Muscle layer of colon (tissue), 2 donors: ENCODE measurements around the gene ZCCHC24.
A peak's percentile ranks its signal among the peaks of the same experiment; 100 is the strongest.

Experiments
- H3K27ac ChIP-seq: one replicate; pipeline ENCODE4 v1.7.0; 2013; ENCODE audit warnings: low read depth, mild to moderate bottlenecking, low read length, moderate library complexity
- H3K27me3 ChIP-seq, 2 donors: one replicate each; pipeline ENCODE4 v1.7.0; 2013; ENCODE audit warnings: low read length in 2 of 2, mild to moderate bottlenecking in 2 of 2; ENCODE audit not compliant: insufficient read depth in 2 of 2, control insufficient read depth in 1 of 2
- H3K36me3 ChIP-seq: one replicate; pipeline ENCODE4 v1.7.0; 2013; ENCODE audit warnings: mild to moderate bottlenecking, low read length; ENCODE audit not compliant: insufficient read depth
- H3K4me1 ChIP-seq: one replicate; pipeline ENCODE4 v1.7.0; 2013; ENCODE audit warnings: mild to moderate bottlenecking, low read length; ENCODE audit not compliant: insufficient read depth
- H3K4me3 ChIP-seq, 2 donors: one replicate each; pipeline ENCODE4 v1.7.0; 2013; ENCODE audit warnings: low read length in 2 of 2, low read depth in 1 of 2, mild to moderate bottlenecking in 1 of 2, moderate library complexity in 1 of 2
- H3K9ac ChIP-seq: one replicate; pipeline ENCODE4 v1.7.0; 2013; ENCODE audit warnings: low read length
- H3K9me3 ChIP-seq: one replicate; pipeline ENCODE4 v1.7.0; 2013; ENCODE audit warnings: mild to moderate bottlenecking, low read length
- donor health status: abdominal sarcoma.
- donor health status: Adenocarcinoma of cecum.

The ZCCHC24 gene

DNA sequence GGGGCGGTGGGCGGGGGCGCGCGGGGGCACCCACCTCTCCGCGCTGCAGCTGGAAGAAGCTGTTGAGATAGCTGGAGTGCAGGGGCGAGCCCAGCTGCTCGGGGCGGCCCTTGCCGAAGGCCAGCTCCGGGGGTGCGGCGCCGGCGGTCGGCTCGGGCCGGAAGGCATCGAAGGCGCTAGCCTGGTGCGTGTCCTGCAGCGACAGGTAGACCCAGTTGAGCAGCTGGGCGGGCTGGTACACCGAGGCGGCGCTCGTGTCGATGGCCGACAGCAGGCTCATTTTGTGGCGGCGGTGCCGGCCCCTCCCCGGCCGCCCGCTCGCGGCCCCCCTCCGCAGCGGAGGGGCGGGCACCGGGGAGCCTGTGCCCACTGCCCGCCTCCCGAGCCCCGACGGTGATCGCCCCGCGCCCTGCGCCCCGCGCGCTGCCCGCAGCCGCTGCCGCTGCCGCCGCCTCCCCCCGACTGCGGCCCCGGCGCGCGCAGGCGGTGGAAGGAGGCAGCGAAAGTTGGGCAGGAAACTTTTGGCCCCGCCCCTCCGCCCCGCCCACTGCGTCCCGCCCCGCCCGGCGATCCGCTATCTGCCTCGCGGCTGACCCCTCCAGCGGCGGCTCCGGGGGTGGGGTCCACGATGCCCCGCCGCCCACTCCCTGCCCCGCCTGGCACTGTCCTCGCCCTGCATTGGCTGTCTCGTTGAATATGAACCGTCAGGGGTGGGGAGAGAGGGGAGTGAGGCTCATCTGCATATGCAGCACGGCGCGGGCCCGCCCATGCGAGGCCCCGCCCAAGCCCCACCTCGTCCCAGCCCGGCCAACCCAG is at the start of gene ZCCHC24:
ZCCHC24 (minus strand) TSS at position 464 of the 816 bp plus-strand sequence; CDS start at position 280, 184 bp downstream.
- H3K4me1 ChIP-seq: peaks cover 36% of the 10 kb centered on the region
- H3K9ac ChIP-seq: peak within 1 kb of the TSS; percentile 79
- peaks cover 12% of the 10 kb centered on the region for H3K36me3 ChIP-seq
- no peaks in the 10 kb centered on the region for H3K27me3 ChIP-seq
- H3K9me3 ChIP-seq: no peaks in the 10 kb centered on the region
- peak within 1 kb of the TSS; percentile 89 for H3K27ac ChIP-seq
- H3K4me3 ChIP-seq: peak within 1 kb of the TSS; percentile 75 to 97

- H3K36me3 ChIP-seq: no peaks in the 10 kb centered on the region
- no peaks in the 10 kb centered on the region for H3K27me3 ChIP-seq
- H3K27ac ChIP-seq: no peak overlapping the region
- H3K9me3 ChIP-seq: no peaks in the 10 kb centered on the region
- no peak overlapping the region for H3K9ac ChIP-seq
- no peak overlapping the region for H3K4me3 ChIP-seq
- peaks cover 9% of the 10 kb centered on the region for H3K4me1 ChIP-seq
Measured at GRCh38 chr10:79493806-79494205, 48.4 kb upstream of the ZCCHC24 start.

GRCh38 chr10:79492839-79493238 is 47.4 kb upstream of the ZCCHC24 start:
- peaks cover 19% of the 10 kb centered on the region for H3K4me1 ChIP-seq
- no peaks in the 10 kb centered on the region for H3K36me3 ChIP-seq
- H3K4me3 ChIP-seq: no peak overlapping the region
- H3K27me3 ChIP-seq: no peaks in the 10 kb centered on the region
- H3K27ac ChIP-seq: no peak overlapping the region
- H3K9ac ChIP-seq: no peak overlapping the region
- H3K9me3 ChIP-seq: no peaks in the 10 kb centered on the region

DNA sequence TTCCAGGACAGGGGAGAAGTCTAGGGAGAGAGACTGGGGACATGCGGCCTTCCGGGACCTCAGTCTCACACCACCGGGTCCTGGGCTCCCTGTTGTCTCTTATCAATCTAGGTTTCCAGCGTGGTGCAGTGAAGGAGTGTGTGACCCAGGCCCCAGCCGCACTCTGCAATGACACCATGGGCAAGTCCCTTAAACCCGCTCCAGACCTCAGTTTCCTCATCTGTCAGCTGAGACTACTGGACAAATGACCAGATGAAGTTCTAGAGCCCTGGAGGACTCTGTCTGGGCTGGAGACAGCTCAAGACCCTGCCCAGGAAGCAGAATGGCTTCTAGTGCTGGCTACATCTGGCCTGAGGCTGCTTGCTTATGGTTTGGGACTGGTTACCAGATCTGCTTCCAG is 46.8 kb upstream of the ZCCHC24 start:
- H3K4me3 ChIP-seq: no peak overlapping the region
- no peaks in the 10 kb centered on the region for H3K27me3 ChIP-seq
- H3K27ac ChIP-seq: no peak overlapping the region
- no peak overlapping the region for H3K9ac ChIP-seq
- H3K4me1 ChIP-seq: peaks cover 24% of the 10 kb centered on the region
- no peaks in the 10 kb centered on the region for H3K9me3 ChIP-seq
- H3K36me3 ChIP-seq: no peaks in the 10 kb centered on the region

- Histone ChIP-seq H3K4me1 (peaks cover 26% of the 10 kb centered on the region), H3K27me3 (no peaks in the 10 kb centered on the region), H3K4me3 (no peak overlapping the region), H3K9ac (no peak overlapping the region), H3K36me3 (no peaks in the 10 kb centered on the region), H3K9me3 (no peaks in the 10 kb centered on the region), H3K27ac (no peak overlapping the region)
Measured at GRCh38 chr10:79491143-79491835, 45.9 kb upstream of the ZCCHC24 start.

DNA sequence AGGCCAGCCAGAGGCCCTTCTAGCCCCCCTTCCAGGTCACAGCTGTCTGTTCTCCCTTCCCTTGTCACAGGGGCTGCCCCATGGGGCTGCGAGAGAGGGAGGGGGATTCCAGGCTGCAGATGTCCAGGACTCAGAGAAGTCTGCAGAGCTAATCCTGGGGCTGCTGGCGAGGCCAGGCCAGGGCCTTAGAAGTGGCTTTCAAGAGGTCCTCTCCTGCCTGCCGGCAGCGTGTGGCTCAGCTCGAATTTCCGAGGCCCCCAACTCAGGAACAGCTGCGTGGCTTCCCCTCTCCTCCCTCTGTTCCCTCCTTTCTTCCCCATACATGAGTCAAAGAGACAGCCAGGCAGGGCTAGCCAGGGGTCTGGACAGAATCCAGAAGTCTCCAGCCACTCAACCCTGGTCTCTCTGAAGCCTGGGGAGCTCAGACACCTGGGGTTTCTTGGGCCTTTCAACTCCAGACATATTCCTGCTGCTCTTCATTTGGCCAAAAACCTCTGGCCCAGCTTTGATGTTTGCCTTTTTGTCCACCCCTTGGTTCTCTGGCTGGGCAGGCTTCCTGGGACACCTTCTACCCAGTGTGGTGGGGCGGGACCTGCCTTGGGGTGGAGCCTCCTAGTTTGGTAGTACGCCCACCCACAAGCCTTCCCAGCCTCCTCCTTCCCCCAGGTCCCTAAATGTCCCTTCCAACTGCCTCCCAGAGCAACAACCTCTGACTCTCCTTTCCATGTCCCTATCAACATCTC is 45.1 kb upstream of the ZCCHC24 start:
- Histone ChIP-seq H3K9ac (no peak overlapping the region), H3K27me3 (no peaks in the 10 kb centered on the region), H3K4me1 (peaks cover 26% of the 10 kb centered on the region), H3K4me3 (no peak overlapping the region), H3K27ac (no peak overlapping the region), H3K36me3 (no peaks in the 10 kb centered on the region), H3K9me3 (no peaks in the 10 kb centered on the region)

GRCh38 chr10:79488870-79489269 is 43.4 kb upstream of the ZCCHC24 start:
- no peaks in the 10 kb centered on the region for H3K27me3 ChIP-seq
- H3K9me3 ChIP-seq: no peaks in the 10 kb centered on the region
- peaks cover 26% of the 10 kb centered on the region for H3K4me1 ChIP-seq
- no peaks in the 10 kb centered on the region for H3K36me3 ChIP-seq
- H3K27ac ChIP-seq: no peak overlapping the region
- no peak overlapping the region for H3K4me3 ChIP-seq
- H3K9ac ChIP-seq: no peak overlapping the region

GRCh38 chr10:79488336-79488735 is 42.9 kb upstream of the ZCCHC24 start:
- no peak overlapping the region for H3K9ac ChIP-seq
- H3K4me1 ChIP-seq: peaks cover 26% of the 10 kb centered on the region
- no peaks in the 10 kb centered on the region for H3K27me3 ChIP-seq
- H3K36me3 ChIP-seq: no peaks in the 10 kb centered on the region
- no peak overlapping the region for H3K27ac ChIP-seq
- H3K9me3 ChIP-seq: no peaks in the 10 kb centered on the region
- no peak overlapping the region for H3K4me3 ChIP-seq

- H3K27me3 ChIP-seq: no peaks in the 10 kb centered on the region
- H3K4me3 ChIP-seq: no peak overlapping the region
- no peaks in the 10 kb centered on the region for H3K9me3 ChIP-seq
- no peak overlapping the region for H3K27ac ChIP-seq
- no peak overlapping the region for H3K9ac ChIP-seq
- H3K36me3 ChIP-seq: no peaks in the 10 kb centered on the region
- peaks cover 26% of the 10 kb centered on the region for H3K4me1 ChIP-seq
Measured at GRCh38 chr10:79487296-79488194, 42.1 kb upstream of the ZCCHC24 start.

DNA sequence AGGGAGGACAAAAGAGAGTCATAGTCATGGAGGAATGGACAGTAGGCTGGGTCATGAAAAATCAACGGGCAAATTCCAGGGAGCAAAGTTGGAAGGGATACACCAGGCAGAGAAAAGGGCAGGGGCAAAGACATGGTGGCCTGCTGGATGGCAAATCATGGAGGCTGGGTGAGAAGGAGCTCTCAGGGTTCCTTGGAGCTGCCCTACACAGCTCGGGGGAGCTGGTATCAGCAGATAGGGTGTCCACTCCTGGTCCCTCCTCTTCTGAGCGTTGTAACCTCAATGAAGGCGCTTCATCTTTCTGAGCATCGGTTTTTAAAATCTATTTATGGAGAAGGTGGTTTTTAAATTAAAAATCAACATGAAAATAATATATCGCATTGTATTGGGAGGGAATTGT is 39.1 kb upstream of the ZCCHC24 start:
- Histone ChIP-seq H3K27ac (no peak overlapping the region), H3K27me3 (no peaks in the 10 kb centered on the region), H3K9ac (no peak overlapping the region), H3K4me1 (peaks cover 18% of the 10 kb centered on the region), H3K36me3 (no peaks in the 10 kb centered on the region), H3K4me3 (no peak overlapping the region), H3K9me3 (no peaks in the 10 kb centered on the region)
